ENCODE measurements around the gene ATG2B. TPM values are rescaled to one million over a fixed set of nuclear protein-coding genes. Genes with fewer than 3 reads are reported as not detected.

Gene ATG2B
- total and polyA plus RNA-seq, 2 donors (not counting 3 experiments of a cell fraction or from before 2014, with no cell fraction given), result 5.9 to 17.8 TPM

GRCh38 chr14:96299441-96299840, 63.7 kb downstream of the ATG2B start:
- H3K79me2 ChIP-seq (ENCODE audit: control insufficient read depth, insufficient read depth, low read length), result no peaks in the 10 kb centered on the region
- FAIRE-seq (peak; percentile 87), DNase-seq (ENCODE audit: low read depth, low spot score) (peak; percentile 76)
- H3K9me3 ChIP-seq (replicated peaks; ENCODE audit: control insufficient read depth, insufficient read depth, low read length), result no peaks in the 10 kb centered on the region
- H3K4me1 ChIP-seq (ENCODE audit: control insufficient read depth, extremely low read depth, insufficient read depth, low read length), result peaks cover 8% of the 10 kb centered on the region
- intact Hi-C loops (cut with micrococcal nuclease) (loop anchor here (1.0 to 10.0 kb wide), 3 partner anchors 65 to 445 kb away; partner anchors contain the start of gene PAPOLA), dilution Hi-C loops (cut with MboI; ENCODE audit: extremely low pct_ligation_motif_present, low sequenced_read_pairs) (no loop called here)
- TF ChIP-seq FOS (IDR thresholded peaks at IDR 0.05; ENCODE audit: borderline replicate concordance, insufficient read depth, low read length) (no peak), EZH2 (IDR thresholded peaks at IDR 0.05; ENCODE audit: borderline replicate concordance, low read depth, low read length, severe bottlenecking) (no peak), JUN (IDR thresholded peaks at IDR 0.05; ENCODE audit: borderline replicate concordance, insufficient read depth, insufficient read length, low read depth) (no peak), CTCF (IDR thresholded peaks at IDR 0.05; ENCODE audit: extremely low read depth in 1 of 2, insufficient read depth in 1 of 2, low read depth in 1 of 2, low read length in 2 of 2) (no peak), GATA2 (IDR thresholded peaks at IDR 0.05; ENCODE audit: insufficient read depth, insufficient read length, low read depth, low read length) (no peak), MAX (IDR thresholded peaks at IDR 0.05; ENCODE audit: insufficient read depth, insufficient read length) (no peak), MYC (IDR thresholded peaks at IDR 0.05; ENCODE audit: low read depth, low read length) (no peak), POLR2A (IDR thresholded peaks at IDR 0.05; ENCODE audit: low read depth, low read length) (no peak), POLR2AphosphoS5 (IDR thresholded peaks at IDR 0.05; ENCODE audit: insufficient read depth, low read depth, low read length) (no peak)
- no peak overlapping the region for H3K4me2 ChIP-seq (ENCODE audit: insufficient read depth, low read length)
- CTCF ChIA-PET, result interaction anchor here (3.0 kb wide), 1 partner anchor 124 kb away, joined by 36 read pairs; no protein-coding TSS in a partner anchor
- no peaks in the 10 kb centered on the region for H3K27me3 ChIP-seq (ENCODE audit: control insufficient read depth in 2 of 2, insufficient read depth in 2 of 2, low read length in 2 of 2)
- no peak overlapping the region for H2AFZ ChIP-seq (ENCODE audit: low read depth, low read length)
- H3K36me3 ChIP-seq (ENCODE audit: control insufficient read depth in 2 of 2, extremely low read depth in 1 of 2, insufficient read depth in 2 of 2, low read length in 2 of 2), result peaks cover 0 to 3% of the 10 kb centered on the region in 2 experiments
- H3K9ac ChIP-seq (replicated peaks; ENCODE audit: extremely low read depth, insufficient read depth, low read length), result no peak overlapping the region
- no peak overlapping the region for H3K27ac ChIP-seq (ENCODE audit: insufficient read depth, low read depth, low read length)
- H4K20me1 ChIP-seq (replicated peaks; ENCODE audit: control insufficient read depth, extremely low read depth, insufficient read depth, low read length), result no peaks in the 10 kb centered on the region
- POLR2A ChIA-PET, result no interaction called here
- H3K4me3 ChIP-seq (replicated peaks in 1 of 3; ENCODE audit: insufficient read depth in 1 of 3, low read depth in 1 of 3, low read length in 3 of 3), result no peak overlapping the region
- H3K9me1 ChIP-seq (replicated peaks; ENCODE audit: control insufficient read depth, extremely low read depth, insufficient read depth, low read length), result no peaks in the 10 kb centered on the region
- no TSS peak for BruUV-seq (replicated peaks)

All from endothelial cell of umbilical vein (primary cell).